A673 (cell line): Measurements from ENCODE around the gene ZNF827.

Source experiments
- CTCF ChIP-seq: fragments of 300-800, 200-600 bp; sonication (generic); conservative IDR thresholded peaks from 2 replicates; pipeline ENCODE4 v1.5.1; 2017; ENCODE audit warnings: low read depth, mild to moderate bottlenecking, antibody characterized with exemption, low read length, moderate library complexity, mixed read lengths
- EZH2 ChIP-seq: fragments of 200-600 bp; sonication (generic); IDR thresholded peaks from 2 replicates; pipeline ENCODE4 v1.6.1; 2017; ENCODE audit warnings: borderline replicate concordance, low read depth, mild to moderate bottlenecking, mixed read lengths, antibody characterized with exemption, low read length; ENCODE audit not compliant: poor library complexity, severe bottlenecking

GRCh38 chr4:145736241-145736831, 202.3 kb downstream of the ZNF827 start:
- TF ChIP-seq CTCF (no peak), EZH2 (no peak)
